Right cardiac atrium (tissue), 5 donors: ENCODE data around the gene ZRANB3. TPM values are rescaled to one million over a fixed set of nuclear protein-coding genes. Genes with fewer than 3 reads are reported as not detected.

Experiments
- ATAC-seq, 2 donors: fragments of 200-7000 bp; cut with Tn5 transposase; one replicate each; pipeline versions ENCODE4 v1.8.0 to v1.9.1; 2020; ENCODE audit warnings: moderate library complexity in 2 of 2, mild to moderate bottlenecking in 1 of 2
- DNase-seq, 3 donors: peaks; one replicate each; pipeline ENCODE4 v3.0.0-alpha.2; 2020
- H3K27ac ChIP-seq: one replicate; pipeline ENCODE4 v1.5.1; 2013; ENCODE audit warnings: mild to moderate bottlenecking, low read length, control low read depth, moderate library complexity
- H3K27me3 ChIP-seq: one replicate; pipeline ENCODE4 v1.6.1; 2013; ENCODE audit not compliant: control insufficient read depth, insufficient read depth
- H3K4me1 ChIP-seq: one replicate; pipeline ENCODE4 v1.6.1; 2013; ENCODE audit warnings: low read length; ENCODE audit not compliant: control insufficient read depth, insufficient read depth
- H3K4me3 ChIP-seq: one replicate; pipeline ENCODE4 v1.5.1; 2013; ENCODE audit warnings: low read length, control low read depth
- H3K9me3 ChIP-seq: one replicate; pipeline ENCODE4 v1.6.1; 2013; ENCODE audit warnings: low read length; ENCODE audit not compliant: control insufficient read depth
- WGBS: extraction: QIAGEN DNeasy Blood & Tissue Kit; methylation state at CpG from one replicate; pipeline ENCODE4 v1.1.7; 2013; 5-methylcytosine and 5-hydroxymethylcytosine counted together
- intact Hi-C, 4 donors: fragments of 100-400 bp; cut with DNase I; formaldehyde crosslinking; loops; one replicate each; pipeline versions ENCODE4 v1.11.0 to v1.14.0; 2022 to 2023
- polyA plus RNA-seq: library from polyadenylated mRNA; stranded (reverse); fragments of 200-250 nt; gene quantifications from one replicate; pipeline ENCODE4 v1.2.3, GENCODE V29; 2013
- total RNA-seq, 4 donors: library from RNA; stranded (reverse); fragmentation: NEBNext Ultra II Directional; extraction: Animal tissue kit (Norgen Biotek cat#: 25700); gene quantifications; one replicate each; pipeline ENCODE4 v1.2.1, GENCODE V29; 2021
- donor health status: healthy with polysubstance abuse.
- donor health status: DM: no; HTN: yes; CAD: no.
- donor health status: DM: no; HTN: no; CAD: no.
- donor health status: DM: no; HTN: yes; CAD: no; lungs with severe emphysema.
- donor health status: DM: yes; HTN: yes; CAD: no.

The ZRANB3 gene
- total and polyA plus RNA-seq, 5 donors, result 0.88 to 4.1 (median 2.6) TPM

- Histone ChIP-seq H3K27me3 (no peaks in the 10 kb centered on the region), H3K4me1 (no peaks in the 10 kb centered on the region), H3K4me3 (no peak overlapping the region), H3K27ac (no peak overlapping the region), H3K9me3 (no peaks in the 10 kb centered on the region)
- DNase-seq, result no peak
- WGBS, result 70% methylated on average over 3 of the region's 3 CpGs
- intact Hi-C loops, result no loop called here
- ATAC-seq, result no peak
Observed at GRCh38 chr2:135285391-135285790, 245.6 kb downstream of the ZRANB3 start.

GRCh38 chr2:135281379-135281778 lies 249.6 kb downstream of the ZRANB3 start:
- intact Hi-C loops, result no loop called here
- DNase-seq (no peak), ATAC-seq (no peak)
- Histone ChIP-seq H3K9me3 (no peaks in the 10 kb centered on the region), H3K4me3 (no peak overlapping the region), H3K27ac (no peak overlapping the region), H3K4me1 (no peaks in the 10 kb centered on the region), H3K27me3 (no peaks in the 10 kb centered on the region)
- WGBS, result 87% methylated on average over 1 of the region's 1 CpG

- no peaks in the 10 kb centered on the region for H3K9me3 ChIP-seq
- ATAC-seq (no peak), DNase-seq (no peak)
- H3K4me3 ChIP-seq, result no peak overlapping the region
- H3K27ac ChIP-seq, result no peak overlapping the region
- no peaks in the 10 kb centered on the region for H3K4me1 ChIP-seq
- H3K27me3 ChIP-seq, result no peaks in the 10 kb centered on the region
- intact Hi-C loops, result no loop called here
Observed at GRCh38 chr2:135279209-135279608, 251.8 kb downstream of the ZRANB3 start.

- no peaks in the 10 kb centered on the region for H3K9me3 ChIP-seq
- intact Hi-C loops, result no loop called here
- no peak overlapping the region for H3K27ac ChIP-seq
- DNase-seq (no peak), ATAC-seq (no peak)
- no peaks in the 10 kb centered on the region for H3K4me1 ChIP-seq
- H3K27me3 ChIP-seq, result no peaks in the 10 kb centered on the region
- no peak overlapping the region for H3K4me3 ChIP-seq
- 74% methylated on average over 2 of the region's 2 CpGs for WGBS
Observed at GRCh38 chr2:135276525-135276924, 254.5 kb downstream of the ZRANB3 start.

GRCh38 chr2:135271006-135271405 lies 260.0 kb downstream of the ZRANB3 start:
- no peaks in the 10 kb centered on the region for H3K27me3 ChIP-seq
- 88% methylated on average over 2 of the region's 2 CpGs for WGBS
- no peaks in the 10 kb centered on the region for H3K9me3 ChIP-seq
- DNase-seq (no peak), ATAC-seq (no peak)
- no peaks in the 10 kb centered on the region for H3K4me1 ChIP-seq
- no peak overlapping the region for H3K4me3 ChIP-seq
- intact Hi-C loops, result no loop called here
- H3K27ac ChIP-seq, result no peak overlapping the region

GRCh38 chr2:135265960-135266490 lies 265.0 kb downstream of the ZRANB3 start:
- no peak for DNase-seq
- Histone ChIP-seq H3K4me1 (no peaks in the 10 kb centered on the region), H3K27ac (no peak overlapping the region), H3K4me3 (no peak overlapping the region), H3K9me3 (no peaks in the 10 kb centered on the region), H3K27me3 (no peaks in the 10 kb centered on the region)
- ATAC-seq, result no peak
- WGBS, result 88% methylated on average over 6 of the region's 6 CpGs
- intact Hi-C loops, result no loop called here

GRCh38 chr2:135259123-135259522 lies 271.9 kb downstream of the ZRANB3 start:
- Histone ChIP-seq H3K9me3 (no peaks in the 10 kb centered on the region), H3K4me1 (no peaks in the 10 kb centered on the region), H3K27ac (no peak overlapping the region), H3K4me3 (no peak overlapping the region), H3K27me3 (no peaks in the 10 kb centered on the region)
- DNase-seq (no peak), ATAC-seq (no peak)
- intact Hi-C loops, result no loop called here
- WGBS, result 95% methylated on average over 6 of the region's 6 CpGs

GRCh38 chr2:135258193-135258592 lies 272.8 kb downstream of the ZRANB3 start:
- no peaks in the 10 kb centered on the region for H3K4me1 ChIP-seq
- 86% methylated on average over 4 of the region's 4 CpGs for WGBS
- H3K27ac ChIP-seq, result no peak overlapping the region
- no peaks in the 10 kb centered on the region for H3K27me3 ChIP-seq
- DNase-seq, result no peak
- ATAC-seq, result no peak
- H3K9me3 ChIP-seq, result no peaks in the 10 kb centered on the region
- H3K4me3 ChIP-seq, result no peak overlapping the region
- intact Hi-C loops, result no loop called here

GRCh38 chr2:135257383-135258090 lies 273.5 kb downstream of the ZRANB3 start:
- DNase-seq (no peak), ATAC-seq (no peak)
- intact Hi-C loops, result no loop called here
- Histone ChIP-seq H3K9me3 (no peaks in the 10 kb centered on the region), H3K27ac (no peak overlapping the region), H3K4me3 (no peak overlapping the region), H3K4me1 (no peaks in the 10 kb centered on the region), H3K27me3 (no peaks in the 10 kb centered on the region)
- 89% methylated on average over 2 of the region's 2 CpGs for WGBS

GRCh38 chr2:135256531-135257260 lies 274.3 kb downstream of the ZRANB3 start:
- no peaks in the 10 kb centered on the region for H3K4me1 ChIP-seq
- DNase-seq, result no peak
- H3K9me3 ChIP-seq, result no peaks in the 10 kb centered on the region
- no peak overlapping the region for H3K27ac ChIP-seq
- intact Hi-C loops, result no loop called here
- ATAC-seq, result no peak
- no peaks in the 10 kb centered on the region for H3K27me3 ChIP-seq
- no peak overlapping the region for H3K4me3 ChIP-seq
- 95% methylated on average over 3 of the region's 3 CpGs for WGBS

GRCh38 chr2:135255208-135255607 lies 275.8 kb downstream of the ZRANB3 start:
- no peaks in the 10 kb centered on the region for H3K27me3 ChIP-seq

More at GRCh38 chr2:135255208-135255607, 275.8 kb downstream of the ZRANB3 start:
- no peak for DNase-seq
- H3K4me3 ChIP-seq, result no peak overlapping the region
- no peak for ATAC-seq
- no peak overlapping the region for H3K27ac ChIP-seq
- no peaks in the 10 kb centered on the region for H3K9me3 ChIP-seq
- WGBS, result 92% methylated on average over 1 of the region's 1 CpG
- intact Hi-C loops, result no loop called here
- no peaks in the 10 kb centered on the region for H3K4me1 ChIP-seq
